HCT116 (cell line): Measurements from ENCODE around the gene SMTNL2. TPM values are rescaled to one million over a fixed set of nuclear protein-coding genes. Genes with fewer than 3 reads are reported as not detected.

Source experiments
- ATAC-seq: fragments of 200-7000 bp; cut with Tn5 transposase; 2 replicates; pipeline ENCODE4 v1.9.1; 2020; ENCODE audit warnings: mild to moderate bottlenecking, moderate library complexity
- BruUV-seq: library from RNA; stranded (reverse); fragments of 400-500 nt; replicated peaks from 2 replicates; lab custom pipeline; 2021; lab: Mats Ljungman, UMichigan
- CTCF ChIA-PET: fragments of 300-600 bp; sonication (Branson Sonifier 250); formaldehyde crosslinking; loops from one replicate; lab custom pipeline; 2021; ENCODE audit warnings: antibody characterized with exemption; lab: Charles Lee
- POLR2A ChIA-PET: fragments of 300-600, 350-600 bp; sonication (Branson Sonifier 250); formaldehyde crosslinking; loops from one replicate; lab custom pipeline; 2021; ENCODE audit warnings: antibody characterized with exemption; lab: Charles Lee
- RAD21 ChIA-PET, 2 experiments: fragments of 300-600 bp; sonication (Branson Sonifier 250); formaldehyde crosslinking; loops; one replicate each; lab custom pipeline; 2023; ENCODE audit warnings: low total read pairs in 2 of 2; ENCODE audit not compliant: uncharacterized antibody in 2 of 2, unreplicated experiment in 2 of 2, low non-redundant PET in 1 of 2; lab: Charles Lee
- DNase-seq: peaks from one replicate; pipeline ENCODE4 v3.0.0-alpha.2; 2010; ENCODE audit warnings: low read depth, low spot score
- H2AFZ ChIP-seq: fragments of 200-600 bp; shearing (Covaris generic), sonication (generic); 2 replicates; pipeline ENCODE4 v1.6.1; 2017; ENCODE audit warnings: low read depth, mixed run types, mixed read lengths, antibody characterized with exemption, low read length; ENCODE audit not compliant: poor library complexity, severe bottlenecking
- H3K27ac ChIP-seq: 2 replicates; pipeline ENCODE4 v1.5.1; 2012; ENCODE audit warnings: low read depth, low read length
- H3K27me3 ChIP-seq: fragments of 200-600 bp; sonication (generic); 2 replicates; pipeline ENCODE4 v1.6.1; 2016; ENCODE audit warnings: mixed run types, low read length, mixed read lengths; ENCODE audit not compliant: insufficient read depth
- H3K36me3 ChIP-seq, 2 experiments: fragments of 200-500 bp in 1 of 2; fragments of 200-600 bp in 1 of 2; sonication (Bioruptor generic) in 1 of 2; sonication (generic) in 1 of 2; 2 replicates each; pipeline versions ENCODE4 v1.5.1 to v1.6.1; 2014 to 2016; ENCODE audit warnings: low read length in 2 of 2, inconsistent platforms in 1 of 2, mixed read lengths in 1 of 2, mixed run types in 1 of 2; ENCODE audit not compliant: insufficient read depth in 2 of 2, control insufficient read depth in 1 of 2
- H3K4me1 ChIP-seq, 2 experiments: fragments of 200-600 bp in 1 of 2; sonication (generic) in 1 of 2; 2 replicates each; pipeline versions ENCODE4 v1.5.1 to v1.6.1; 2012 to 2017; ENCODE audit warnings: low read length in 2 of 2, inconsistent platforms in 1 of 2, mild to moderate bottlenecking in 1 of 2, mixed read lengths in 1 of 2, mixed run types in 1 of 2, moderate library complexity in 1 of 2; ENCODE audit not compliant: insufficient read depth in 2 of 2, control insufficient read depth in 1 of 2
- H3K4me2 ChIP-seq: fragments of 200-600 bp; sonication (generic); 2 replicates; pipeline ENCODE4 v1.6.1; 2017; ENCODE audit warnings: mixed run types, low read length, mixed read lengths
- H3K4me3 ChIP-seq, 2 experiments: fragments of 200-600 bp in 1 of 2; sonication (generic) in 1 of 2; replicated peaks in 1 of 2; 2 replicates each; pipeline ENCODE4 v1.5.1; 2011 to 2016; ENCODE audit warnings: low read length in 2 of 2, control low read depth in 1 of 2, low read depth in 1 of 2, mild to moderate bottlenecking in 1 of 2, mixed read lengths in 1 of 2, mixed run types in 1 of 2
- H3K79me2 ChIP-seq: fragments of 200-600 bp; sonication (generic); 2 replicates; pipeline ENCODE4 v1.6.1; 2017; ENCODE audit warnings: mild to moderate bottlenecking, mixed run types, low read length, moderate library complexity, mixed read lengths; ENCODE audit not compliant: insufficient read depth
- H3K9ac ChIP-seq: fragments of 200-600 bp; sonication (generic); 2 replicates; pipeline ENCODE4 v1.6.1; 2016; ENCODE audit warnings: low read length, mixed read lengths
- H3K9me2 ChIP-seq: fragments of 200-600 bp; sonication (generic), shearing (Covaris generic); 2 replicates; pipeline ENCODE4 v1.6.1; 2017; ENCODE audit warnings: mixed run types, mild to moderate bottlenecking, moderate library complexity; ENCODE audit not compliant: insufficient read depth
- H3K9me3 ChIP-seq, 2 experiments: fragments of 200-500 bp in 1 of 2; fragments of 200-600 bp in 1 of 2; sonication (Bioruptor generic) in 1 of 2; sonication (generic) in 1 of 2; 2 replicates each; pipeline ENCODE4 v1.6.1; 2014 to 2017; ENCODE audit warnings: low read length in 2 of 2, mixed read lengths in 2 of 2, inconsistent platforms in 1 of 2, low read depth in 1 of 2, mild to moderate bottlenecking in 1 of 2, mixed run types in 1 of 2, moderate library complexity in 1 of 2; ENCODE audit not compliant: control insufficient read depth in 1 of 2, insufficient read depth in 1 of 2
- H4K20me1 ChIP-seq: fragments of 200-600 bp; sonication (generic), shearing (Covaris generic); 2 replicates; pipeline ENCODE4 v1.6.1; 2017; ENCODE audit warnings: mixed run types, mild to moderate bottlenecking, moderate library complexity; ENCODE audit not compliant: insufficient read depth
- CBX3 ChIP-seq: IDR thresholded peaks from 2 replicates; pipeline ENCODE4 v1.6.1; 2012; ENCODE audit warnings: low read depth
- CTCF ChIP-seq, 3 experiments: fragments of 200-600 bp in 1 of 3; sonication (generic) in 1 of 3; IDR thresholded peaks in 2 of 3; conservative IDR thresholded peaks in 1 of 3; 2 replicates each; pipeline ENCODE4 v1.5.1; 2012 to 2017; ENCODE audit warnings: low read depth in 2 of 3, low read length in 2 of 3, antibody characterized with exemption in 1 of 3, borderline replicate concordance in 1 of 3, control low read depth in 1 of 3, mild to moderate bottlenecking in 1 of 3, mixed read lengths in 1 of 3, mixed run types in 1 of 3, moderate library complexity in 1 of 3; ENCODE audit not compliant: insufficient read depth in 1 of 3
- ELF1 ChIP-seq: IDR thresholded peaks from 2 replicates; pipeline ENCODE4 v1.6.1; 2012; ENCODE audit warnings: low read depth, borderline replicate concordance
- RAD21 ChIP-seq: IDR thresholded peaks from 2 replicates; pipeline ENCODE4 v1.6.1; 2012; ENCODE audit warnings: low read depth, mild to moderate bottlenecking
- REST ChIP-seq: IDR thresholded peaks from 2 replicates; pipeline ENCODE4 v1.6.1; 2012; ENCODE audit warnings: low read depth
- SIN3A ChIP-seq: IDR thresholded peaks from 2 replicates; pipeline ENCODE4 v1.6.1; 2012; ENCODE audit warnings: low read depth
- SRF ChIP-seq: IDR thresholded peaks from 2 replicates; pipeline ENCODE4 v1.6.1; 2012; ENCODE audit warnings: low read depth
- YY1 ChIP-seq: IDR thresholded peaks from 2 replicates; pipeline ENCODE4 v1.6.1; 2011; ENCODE audit warnings: low read length, low read depth, moderate library complexity, mild to moderate bottlenecking; ENCODE audit not compliant: insufficient replicate concordance; ENCODE audit errors: extremely low read depth
- ZBTB33 ChIP-seq: IDR thresholded peaks from 2 replicates; pipeline ENCODE4 v1.6.1; 2011; ENCODE audit warnings: mild to moderate bottlenecking, low read length, moderate library complexity; ENCODE audit not compliant: insufficient replicate concordance; ENCODE audit errors: extremely low read depth
- intact Hi-C: fragments of 100-400 bp; cut with micrococcal nuclease; formaldehyde crosslinking; loops from 2 replicates; pipeline ENCODE4 v1.10.0; 2022
- total RNA-seq: library from RNA; stranded (reverse); gene quantifications from one replicate; pipeline ENCODE4 v1.2.1, GENCODE V29; 2021; ENCODE audit not compliant: unreplicated experiment

The SMTNL2 gene
- total RNA-seq, 1 experiment from 2014 or later = 2.3 TPM

GRCh38 chr17:4573669-4574068 is 10.7 kb upstream of the SMTNL2 start:
- no peak overlapping the region for H3K4me3 ChIP-seq
- no peak for ATAC-seq
- ChIA-PET RAD21 (no interaction called here), POLR2A (no interaction called here), CTCF (no interaction called here)
- H3K36me3 ChIP-seq = no peaks in the 10 kb centered on the region
- H3K9me2 ChIP-seq = no peaks in the 10 kb centered on the region
- H3K79me2 ChIP-seq = no peaks in the 10 kb centered on the region
- H3K9me3 ChIP-seq = no peaks in the 10 kb centered on the region
- intact Hi-C loops = no loop called here
- TF ChIP-seq REST (no peak), SRF (no peak), SIN3A (no peak), CTCF (IDR thresholded peaks at IDR 0.05 in 2 of 3, conservative IDR thresholded peaks at IDR 0.05 in 1 of 3; ENCODE audit: borderline replicate concordance in 1 of 3, insufficient read depth in 1 of 3, low read depth in 2 of 3, low read length in 2 of 3) (no peak), RAD21 (no peak), ELF1 (no peak), YY1 (no peak), ZBTB33 (no peak), CBX3 (no peak)
- no peak overlapping the region for H3K4me2 ChIP-seq
- no peak overlapping the region for H2AFZ ChIP-seq
- H3K27ac ChIP-seq = no peak overlapping the region
- no peaks in the 10 kb centered on the region for H3K27me3 ChIP-seq
- DNase-seq = no peak
- H3K4me1 ChIP-seq = no peaks in the 10 kb centered on the region
- H4K20me1 ChIP-seq = no peaks in the 10 kb centered on the region
- no TSS peak for BruUV-seq
- no peak overlapping the region for H3K9ac ChIP-seq
